NB4 (cell line): ENCODE results near the gene PCBP4.

Source experiments
- DNase-seq: peaks from one replicate; pipeline ENCODE4 v3.0.0; 2010; ENCODE audit warnings: low read depth
- H3K4me3 ChIP-seq: one replicate; pipeline ENCODE4 v1.5.1; 2011; ENCODE audit warnings: mild to moderate bottlenecking, low read depth, low read length, moderate library complexity
- CTCF ChIP-seq: IDR thresholded peaks from one replicate; pipeline ENCODE4 v1.5.1; 2012; ENCODE audit warnings: low read depth, low read length
- MAX ChIP-seq: IDR thresholded peaks from 2 replicates; pipeline ENCODE4 v1.6.1; 2011; ENCODE audit warnings: low read depth, low read length
- MYC ChIP-seq: IDR thresholded peaks from 2 replicates; pipeline ENCODE4 v1.6.1; 2011; ENCODE audit warnings: low read depth, low read length
- POLR2A ChIP-seq: IDR thresholded peaks from 2 replicates; pipeline ENCODE4 v1.6.1; 2011; ENCODE audit warnings: mild to moderate bottlenecking; ENCODE audit not compliant: insufficient read length; ENCODE audit errors: extremely low read depth

Gene PCBP4

GRCh38 chr3:51934139-51934850 is 33.0 kb downstream of the PCBP4 start:
- TF ChIP-seq POLR2A (no peak), MAX (no peak), CTCF (no peak), MYC (no peak)

GRCh38 chr3:51933471-51934138 is 33.6 kb downstream of the PCBP4 start:
- no peak overlapping the region for H3K4me3 ChIP-seq
- TF ChIP-seq MAX: no peak
- TF ChIP-seq MYC: no peak
- no peak for TF ChIP-seq CTCF
- no peak for TF ChIP-seq POLR2A
- no peak for DNase-seq

More at GRCh38 chr3:51934139-51934850, 33.0 kb downstream of the PCBP4 start:
- DNase-seq: no peak
- no peak overlapping the region for H3K4me3 ChIP-seq

GRCh38 chr3:51932471-51933370 is 34.5 kb downstream of the PCBP4 start:
- no peak for DNase-seq
- H3K4me3 ChIP-seq: no peak overlapping the region
- no peak for TF ChIP-seq CTCF
- no peak for TF ChIP-seq POLR2A
- TF ChIP-seq MAX: no peak
- TF ChIP-seq MYC: no peak

- DNase-seq: no peak
- no peak overlapping the region for H3K4me3 ChIP-seq
- TF ChIP-seq POLR2A (no peak), MAX (no peak), MYC (no peak), CTCF (no peak)
Observed at GRCh38 chr3:51931756-51932155, 35.5 kb downstream of the PCBP4 start.

GRCh38 chr3:51930439-51930838 is 36.8 kb downstream of the PCBP4 start:
- H3K4me3 ChIP-seq: no peak overlapping the region
- DNase-seq: no peak
- TF ChIP-seq CTCF (no peak), MAX (no peak), POLR2A (no peak), MYC (no peak)
